ENCODE measurements around the gene ALDH1L1.

DNA sequence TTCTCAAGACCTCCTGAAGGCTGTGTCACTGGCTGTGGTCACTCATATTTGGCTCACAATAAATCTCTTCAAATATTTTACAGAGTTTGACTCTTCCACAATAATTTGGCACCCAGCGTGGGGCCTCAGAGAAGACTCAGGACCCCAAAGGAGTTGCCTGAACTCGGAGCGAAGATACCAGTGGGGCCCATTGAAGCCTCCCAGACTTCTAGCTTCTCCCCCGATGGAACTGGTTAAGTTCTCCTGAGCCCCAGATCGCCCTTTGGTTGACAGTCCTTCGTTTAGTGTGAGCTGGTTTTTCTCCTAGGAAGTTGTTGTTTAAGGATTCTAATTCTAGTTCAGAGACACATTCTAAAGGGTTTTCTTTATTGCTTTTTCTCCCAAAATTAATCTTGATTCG lies 95.1 kb downstream of the ALDH1L1 start:
- TF ChIP-seq YY1 (IDR thresholded peaks at IDR 0.05; ENCODE audit: insufficient read depth, insufficient read length) (no peak), SUZ12 (IDR thresholded peaks at IDR 0.05; ENCODE audit: extremely low read depth, insufficient read depth, insufficient read length) (no peak), ZNF274 (IDR thresholded peaks at IDR 0.05; ENCODE audit: low read depth, low read length) (no peak)
